ENCODE data around the gene NMT2.
A peak's percentile ranks its signal among the peaks of the same experiment; 100 is the strongest.

The NMT2 gene

DNA sequence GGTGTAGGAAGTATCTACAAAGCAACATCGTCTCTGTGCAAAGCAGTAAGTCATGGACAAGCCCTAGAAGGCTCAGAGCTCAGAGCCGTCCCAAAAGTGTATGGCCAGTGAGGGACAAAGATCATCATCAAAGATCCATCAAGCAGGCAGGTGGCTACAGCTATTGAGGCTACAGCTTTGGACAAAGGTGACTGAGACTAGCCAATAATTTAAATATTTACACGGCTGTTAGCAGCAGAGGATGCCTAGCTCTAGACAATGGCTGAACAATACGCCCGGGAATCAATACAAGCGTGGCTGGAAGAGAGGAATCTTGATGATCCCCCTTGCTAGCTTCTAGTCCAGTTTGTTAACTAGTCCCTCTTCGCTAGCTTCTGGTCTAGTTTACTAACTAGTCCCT lies 17.9 kb downstream of the NMT2 start:
- intact Hi-C loops (cut with DNase I): no loop called here
- no peak for DNase-seq

DNA sequence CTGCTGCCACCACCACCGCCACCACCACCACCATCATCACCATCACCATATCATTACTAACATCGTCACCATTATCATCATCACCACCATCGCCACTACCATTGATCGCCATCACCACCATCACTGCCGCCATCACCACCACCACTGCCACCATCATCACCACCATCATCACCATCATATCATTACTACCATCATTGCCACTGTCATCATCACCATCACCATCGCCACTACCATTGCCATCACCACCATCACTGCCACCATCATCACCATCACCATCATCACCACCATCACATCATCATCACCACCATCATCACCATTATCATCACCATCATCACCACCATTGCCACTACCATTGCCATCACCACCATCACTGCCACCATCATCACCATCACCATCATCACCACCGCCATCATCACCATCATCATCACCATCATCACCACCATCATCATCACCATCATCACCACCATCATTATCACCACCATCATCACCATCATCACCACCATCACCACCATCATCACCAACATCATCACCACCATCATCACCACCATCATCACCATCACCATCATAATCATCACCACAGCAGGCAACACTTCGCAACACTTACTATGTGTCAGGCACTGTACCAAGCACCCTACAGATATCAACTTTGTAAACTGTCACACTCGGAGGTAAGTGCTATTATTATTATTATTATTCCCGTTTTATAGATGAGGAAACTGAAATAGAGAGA lies 19.3 kb downstream of the NMT2 start:
- no peak for DNase-seq
- intact Hi-C loops (cut with DNase I): no loop called here

DNA sequence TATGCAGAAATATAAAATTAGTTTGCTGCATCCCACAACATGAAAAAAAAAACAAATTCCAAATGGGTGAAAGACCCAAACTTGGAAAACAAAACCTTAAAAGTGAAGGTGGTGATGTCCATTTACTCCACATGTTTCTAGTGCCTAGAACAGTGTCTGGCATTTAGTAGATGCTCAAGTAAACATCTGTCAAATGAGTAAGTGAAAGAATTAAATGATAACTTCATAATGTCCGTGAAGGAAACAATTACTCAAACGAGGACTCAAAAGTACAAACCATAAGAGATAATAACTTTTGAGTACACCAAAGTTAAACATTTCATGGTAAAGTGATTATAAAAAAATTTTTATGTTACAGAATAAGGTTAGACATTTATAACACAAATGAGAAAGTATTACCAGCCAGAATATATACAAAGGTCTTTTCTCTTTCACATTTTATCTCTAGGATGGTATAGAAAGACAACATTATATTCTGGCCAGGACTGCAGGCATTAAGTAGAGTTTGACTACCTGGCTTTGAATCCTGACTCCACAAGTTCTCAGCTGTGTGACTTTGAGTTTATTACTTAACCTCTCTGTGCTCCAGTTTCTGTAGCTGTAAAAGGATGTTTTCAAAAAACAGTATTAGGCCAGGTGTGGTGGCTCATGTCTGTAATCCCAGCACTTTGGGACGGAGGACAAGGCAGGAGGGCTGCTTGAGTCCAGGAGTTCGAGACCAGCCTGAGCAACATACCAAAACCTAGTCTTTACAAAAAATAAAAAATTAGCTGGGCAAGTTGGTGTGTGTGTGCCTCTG lies 20.7 kb downstream of the NMT2 start:
- peak in 1 of 42 donors; percentile 6 for DNase-seq
- intact Hi-C loops (cut with DNase I): no loop called here

DNA sequence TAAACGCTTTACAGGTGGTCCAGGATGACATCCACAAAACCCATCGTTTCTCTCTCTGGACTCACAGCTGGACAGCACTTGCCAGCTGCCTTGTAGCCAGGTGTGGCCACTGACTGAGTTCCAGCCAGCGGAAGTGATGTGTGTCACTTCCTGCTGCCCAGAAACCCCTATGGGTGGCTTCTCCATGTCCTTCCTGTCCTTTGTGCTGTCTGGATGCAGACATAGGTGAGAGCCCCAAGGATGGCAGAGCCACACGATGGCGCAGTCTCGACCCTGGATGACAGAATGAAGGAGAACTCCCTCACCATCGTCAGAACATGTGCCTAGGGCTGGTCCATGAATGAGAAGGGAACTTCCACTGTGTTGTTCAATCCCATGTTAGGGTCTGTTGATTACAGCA lies 22.1 kb downstream of the NMT2 start:
- peak in 1 of 42 donors; percentile 14 for DNase-seq
- intact Hi-C loops (cut with DNase I): no loop called here

DNA sequence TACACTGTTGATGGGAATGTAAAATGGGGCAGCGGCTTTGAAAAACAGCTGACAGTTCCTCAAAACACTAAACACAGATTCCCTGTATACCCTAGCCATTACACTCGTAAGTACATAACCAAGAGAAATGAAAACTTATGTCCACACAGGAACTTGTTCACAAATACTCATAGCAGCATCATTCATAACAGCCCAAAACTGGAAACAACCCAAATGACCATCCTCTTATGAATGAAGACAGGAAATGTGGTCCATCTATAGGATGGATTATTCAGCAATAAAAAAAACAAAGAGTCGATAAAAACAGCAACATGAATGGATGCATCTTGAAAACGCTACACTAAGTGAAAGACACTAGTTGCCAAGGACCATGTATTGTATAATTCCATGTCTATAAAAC lies 23.7 kb downstream of the NMT2 start:
- intact Hi-C loops (cut with DNase I): no loop called here
- no peak for DNase-seq

DNA sequence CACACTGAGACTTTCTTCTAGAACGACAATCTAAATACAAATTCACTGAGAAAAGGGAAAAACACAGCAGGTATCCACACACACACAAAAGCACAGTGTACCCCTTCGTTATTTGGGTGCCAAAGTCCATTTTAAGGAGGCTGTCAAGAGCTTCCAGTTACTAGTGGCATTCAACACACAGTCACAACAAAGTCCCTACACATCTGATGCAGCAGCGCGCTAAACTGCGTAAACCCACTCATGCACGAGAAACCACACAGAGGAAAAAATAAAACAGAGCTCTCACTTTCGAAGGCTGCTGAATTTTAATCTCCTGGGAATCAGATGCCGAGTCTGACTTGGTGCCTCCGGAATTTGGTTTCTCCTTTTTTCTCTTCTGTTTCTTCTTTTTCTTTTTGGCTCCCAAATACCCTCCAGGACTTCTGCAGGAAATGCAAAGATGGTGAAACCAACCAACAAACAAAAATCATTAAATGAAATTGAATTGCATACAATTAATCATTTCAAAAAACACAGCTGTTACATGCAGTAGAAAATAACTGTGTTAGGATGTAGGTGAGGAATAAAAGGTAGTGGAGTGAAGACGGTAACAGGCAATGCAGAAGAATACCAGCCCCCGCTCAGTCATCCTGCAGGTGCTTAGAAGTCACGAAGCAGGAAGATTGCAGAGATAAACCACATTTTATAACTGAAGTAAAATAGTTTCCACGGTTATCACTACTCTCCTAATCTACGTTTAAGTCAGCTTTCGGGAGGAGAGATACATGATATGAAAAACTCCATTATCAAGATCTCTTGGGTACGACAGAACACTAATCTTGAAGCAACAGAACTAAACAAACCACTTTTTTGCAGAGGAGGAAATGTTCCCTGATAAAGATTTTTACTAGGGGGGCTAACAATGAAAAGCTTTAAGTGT lies 27.1 kb downstream of the NMT2 start:
- peak in 29 of 42 donors; percentile 17 to 73 (median 37) for DNase-seq
- intact Hi-C loops (cut with DNase I): no loop called here

DNA sequence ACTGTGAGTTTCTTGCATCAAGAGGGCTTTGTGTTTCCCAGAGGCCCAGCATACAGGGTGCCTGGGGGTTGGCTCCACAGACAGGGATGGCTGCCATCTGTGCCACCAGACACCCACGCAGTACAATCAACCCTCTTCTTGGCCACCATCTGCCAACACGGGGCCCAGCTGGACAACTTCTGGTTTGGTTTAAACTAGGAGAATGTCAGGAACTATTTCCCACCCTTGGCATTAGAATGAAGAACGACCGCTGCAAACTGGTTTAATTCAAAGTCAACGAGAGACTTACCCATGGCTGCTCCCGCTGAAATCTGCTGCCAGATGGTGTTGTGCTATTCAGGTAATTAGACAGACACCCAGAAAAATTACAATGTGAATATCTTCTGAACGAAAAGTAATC lies 27.8 kb downstream of the NMT2 start:
- intact Hi-C loops (cut with DNase I): no loop called here
- DNase-seq: peak in 32 of 42 donors; percentile 3 to 56 (median 24)

DNA sequence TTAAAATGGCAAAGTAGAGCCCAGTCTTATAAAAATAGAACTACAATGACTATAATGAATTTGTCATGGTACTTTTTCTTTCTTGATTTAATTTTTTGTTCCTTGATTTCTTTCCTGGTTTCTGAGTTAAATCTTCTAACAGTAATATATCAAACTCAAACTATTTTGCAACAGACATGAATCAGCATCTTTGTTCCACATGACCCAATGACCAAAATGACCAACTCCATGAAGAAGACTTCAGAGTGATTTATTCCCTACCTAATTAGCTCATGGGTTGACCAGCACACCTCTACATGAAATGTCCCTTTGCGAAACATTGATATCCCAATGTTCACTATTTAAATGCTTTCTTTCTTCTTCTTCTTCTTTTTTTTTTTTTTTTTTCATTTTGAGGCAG lies 30.9 kb downstream of the NMT2 start:
- intact Hi-C loops (cut with DNase I): no loop called here
- DNase-seq: no peak

DNA sequence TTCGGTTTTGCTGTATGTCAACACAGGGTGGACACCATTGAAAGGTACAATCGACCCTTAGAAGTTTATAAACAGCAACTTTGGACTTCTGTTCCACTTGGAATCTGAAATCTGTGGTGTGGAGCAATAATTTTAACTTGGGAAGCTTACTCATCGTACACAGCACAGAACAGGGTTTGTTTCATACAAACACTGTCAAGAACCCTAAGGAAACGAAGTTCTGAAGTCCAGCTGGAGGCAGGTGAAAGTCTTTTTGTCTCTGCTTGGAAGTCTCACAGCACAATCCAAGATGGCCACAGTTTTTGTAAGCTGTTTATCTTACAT lies 31.5 kb downstream of the NMT2 start:
- no peak for DNase-seq
- intact Hi-C loops (cut with DNase I): no loop called here

DNA sequence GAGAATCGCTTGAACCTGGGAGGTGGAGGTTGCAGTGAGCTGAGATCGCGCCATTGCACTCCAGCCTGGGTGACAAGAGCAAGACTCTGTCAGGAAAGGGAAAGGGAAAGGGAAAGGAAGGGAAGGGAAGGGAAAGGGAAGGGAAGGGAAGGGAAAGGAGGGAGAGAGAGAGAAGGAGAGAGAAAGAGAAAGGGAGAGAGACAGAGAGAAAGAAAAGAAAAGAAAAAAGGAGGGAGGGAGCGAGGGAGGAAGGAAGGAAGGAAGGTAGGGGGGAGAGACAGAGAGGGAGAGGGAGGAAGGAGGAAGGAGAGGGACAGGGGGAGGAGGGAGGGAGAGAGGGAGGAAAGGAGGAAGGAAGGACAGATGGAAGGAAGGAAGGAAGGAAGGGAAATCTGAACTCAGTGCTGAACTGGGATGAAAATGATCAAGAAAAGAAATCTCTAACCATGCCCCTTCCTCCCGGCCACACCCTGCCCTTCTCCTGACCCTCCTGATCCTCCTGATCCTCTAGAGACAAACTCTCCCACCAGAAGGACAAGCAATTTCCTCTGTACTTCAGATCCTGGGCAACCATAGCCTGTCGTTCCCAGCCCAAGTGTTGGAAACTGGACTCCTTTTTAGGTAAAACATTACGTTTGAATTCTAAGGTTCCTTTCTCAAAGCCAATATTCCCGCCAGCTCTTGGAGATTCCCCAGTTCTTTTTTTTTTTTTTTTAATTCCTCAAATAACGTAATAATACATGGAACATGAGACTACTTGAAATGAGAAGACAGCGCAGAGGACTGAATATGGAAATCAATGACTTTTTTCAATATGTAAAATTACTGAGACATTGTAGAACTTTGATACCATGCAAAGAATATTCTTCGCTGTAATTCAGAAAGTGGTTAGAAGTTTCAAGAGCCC lies 32.1 kb downstream of the NMT2 start:
- intact Hi-C loops (cut with DNase I): no loop called here
- no peak for DNase-seq

DNA sequence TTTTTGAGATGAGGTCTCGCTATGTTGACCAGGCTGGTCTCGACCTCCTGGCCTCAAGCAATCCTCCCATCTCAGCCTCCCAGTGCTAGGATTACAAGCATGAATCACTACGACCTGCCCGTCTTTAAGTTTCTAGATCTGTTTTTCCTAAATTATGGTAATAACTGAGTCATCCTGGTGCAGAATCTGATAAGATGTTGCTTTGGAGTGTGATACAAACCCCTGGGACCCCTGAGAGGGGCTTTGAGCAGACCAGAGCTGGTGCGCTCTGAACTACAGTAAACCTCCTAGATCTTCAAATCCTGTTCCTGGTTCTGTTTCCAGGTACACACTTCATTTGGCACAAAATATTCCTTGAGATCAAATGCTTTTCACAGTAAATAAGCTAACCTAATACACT lies 37.2 kb downstream of the NMT2 start:
- no peak for DNase-seq
- intact Hi-C loops (cut with DNase I): no loop called here

DNA sequence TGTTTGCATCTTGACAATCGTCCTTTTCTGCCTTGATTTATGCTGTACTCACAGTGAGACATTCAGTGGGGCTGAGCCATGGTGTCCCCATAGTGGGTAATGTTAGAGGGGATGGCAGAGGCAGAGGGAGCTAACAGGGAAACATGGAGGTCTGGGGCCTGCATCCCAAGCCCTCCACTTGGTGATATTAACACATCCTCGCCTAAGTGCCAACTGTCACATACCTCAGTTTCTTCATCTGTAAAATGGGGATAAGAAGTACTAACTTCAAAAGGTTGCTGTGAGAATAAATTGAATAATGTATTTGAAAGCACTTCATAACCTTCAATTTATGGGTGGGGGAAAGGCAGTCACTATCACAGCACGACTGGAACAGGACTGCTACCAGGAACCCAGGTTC lies 43.6 kb downstream of the NMT2 start:
- intact Hi-C loops (cut with DNase I): no loop called here
- no peak for DNase-seq

DNA sequence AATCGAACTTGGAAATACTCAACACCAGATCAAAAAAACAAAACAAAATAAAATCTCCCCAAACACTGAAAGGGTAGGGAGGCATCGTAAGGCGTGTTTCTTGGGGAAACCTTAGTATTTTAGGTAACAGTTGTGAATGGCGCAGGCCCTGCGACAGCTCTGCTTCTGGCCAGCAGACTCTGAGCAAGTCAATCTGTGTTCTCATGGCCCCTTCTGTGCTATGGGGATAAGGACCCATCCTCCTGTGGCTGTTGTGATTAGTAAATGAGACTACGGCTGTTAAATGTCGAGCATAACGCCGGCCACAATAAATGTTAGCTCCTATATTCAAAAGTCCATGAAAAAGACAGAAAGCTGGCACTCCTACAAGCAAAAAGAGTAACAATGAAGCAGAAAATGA lies 44.3 kb downstream of the NMT2 start:
- no peak for DNase-seq
- intact Hi-C loops (cut with DNase I): no loop called here

DNA sequence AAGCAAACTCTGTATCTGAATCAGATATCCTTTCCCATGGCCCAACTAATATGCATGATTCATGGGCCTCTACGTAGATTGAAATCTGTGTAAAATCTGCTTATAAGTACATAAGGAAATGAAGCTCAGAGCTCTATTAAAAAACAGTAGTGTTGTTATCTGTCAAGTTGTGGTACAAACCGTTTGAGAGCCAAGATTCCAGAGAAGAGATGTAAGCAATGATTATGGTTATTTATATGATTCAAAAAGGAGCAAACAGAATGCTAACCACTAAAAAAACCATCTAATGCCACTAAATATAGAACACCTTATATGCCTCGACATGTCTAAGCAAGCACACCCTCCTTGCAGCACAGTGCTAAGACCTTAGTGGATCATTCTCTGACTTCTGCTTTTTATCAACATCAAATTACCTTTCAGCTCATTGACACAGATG lies 44.7 kb downstream of the NMT2 start:
- DNase-seq: no peak
- intact Hi-C loops (cut with DNase I): no loop called here

DNA sequence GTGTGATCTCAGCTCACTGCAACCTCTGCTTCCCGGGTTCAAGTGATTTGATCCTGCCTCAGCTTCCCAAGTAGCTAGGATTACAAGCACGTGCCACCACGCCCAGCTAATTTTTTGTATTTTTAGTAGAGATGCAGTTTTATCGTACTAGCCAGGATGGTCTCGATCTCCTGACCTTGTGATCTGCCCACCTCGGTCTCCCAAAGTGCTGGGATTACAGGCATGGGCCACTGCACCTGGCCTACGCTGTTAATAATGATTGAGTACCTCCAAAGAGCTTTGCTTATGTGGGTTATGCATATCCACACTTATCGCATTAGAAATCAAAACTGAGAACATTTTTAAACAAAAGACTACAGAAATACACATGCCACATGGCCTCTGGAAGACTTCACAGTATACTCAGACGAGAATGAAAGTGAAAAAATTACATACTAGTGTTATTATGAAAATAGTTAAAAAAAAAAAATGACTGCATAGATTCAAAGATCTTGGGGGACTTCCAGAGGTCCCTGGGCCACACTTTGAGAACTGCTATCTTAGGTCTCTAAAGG lies 45.9 kb downstream of the NMT2 start:
- intact Hi-C loops (cut with DNase I): no loop called here
- DNase-seq: no peak

DNA sequence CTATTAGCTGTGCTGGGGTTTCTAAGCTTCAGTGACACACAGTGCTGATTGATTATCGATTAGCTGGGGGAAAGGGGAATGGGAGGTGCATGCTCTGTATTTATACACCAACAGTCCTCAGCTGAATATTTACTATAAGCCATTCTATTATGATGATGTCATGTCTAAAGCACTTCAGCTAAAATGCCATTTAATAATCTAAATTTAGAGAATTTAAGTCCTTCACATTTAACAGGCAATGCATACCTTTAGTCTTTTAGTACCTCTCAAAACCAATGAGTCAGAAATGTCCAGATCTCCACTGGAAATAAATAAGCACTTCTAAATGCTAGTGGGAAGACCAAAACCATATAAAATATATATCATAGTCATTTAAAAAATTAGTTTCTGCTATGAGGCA lies 46.8 kb downstream of the NMT2 start:
- DNase-seq: no peak
- intact Hi-C loops (cut with DNase I): no loop called here

DNA sequence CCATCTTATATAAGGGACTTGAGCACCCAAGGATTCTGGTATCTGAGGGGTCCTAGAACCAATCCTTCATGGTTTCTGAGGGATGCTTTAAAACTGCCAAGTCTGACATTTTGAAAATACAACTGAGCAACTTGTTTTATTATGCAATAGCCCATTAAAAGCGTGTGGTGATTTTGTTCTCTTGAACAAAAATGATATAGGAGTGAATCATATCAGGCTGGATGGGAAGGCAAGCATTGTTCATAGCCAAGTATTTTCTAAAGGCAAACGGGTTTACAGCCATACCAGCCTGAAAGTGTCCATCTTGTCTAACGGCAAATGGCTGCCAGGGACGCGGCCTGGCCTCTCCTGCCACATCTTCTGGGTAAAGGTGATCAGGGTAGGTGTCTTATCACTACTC lies 48.0 kb downstream of the NMT2 start:
- intact Hi-C loops (cut with DNase I): no loop called here
- peak in 1 of 42 donors; percentile 4 for DNase-seq

DNA sequence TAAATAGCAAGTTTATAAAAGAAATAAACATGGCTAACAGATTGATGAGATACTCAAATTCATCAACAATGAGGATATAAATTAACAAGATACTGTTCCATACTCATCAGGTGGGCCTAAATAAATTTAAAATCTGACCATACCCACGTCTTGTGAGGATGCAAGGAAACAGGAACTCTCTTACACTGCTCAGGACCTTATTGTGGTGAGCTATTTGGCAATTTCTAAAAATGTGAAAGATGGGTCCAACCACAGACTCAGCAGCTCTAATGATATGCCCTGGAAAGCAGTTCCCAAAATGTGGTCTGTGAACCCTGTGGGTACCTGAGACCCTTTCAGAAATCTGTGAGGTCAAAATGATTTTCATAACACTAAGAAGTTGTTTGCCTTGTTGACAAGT lies 49.9 kb downstream of the NMT2 start:
- peak in 1 of 42 donors; percentile 2 for DNase-seq
- intact Hi-C loops (cut with DNase I): no loop called here

DNA sequence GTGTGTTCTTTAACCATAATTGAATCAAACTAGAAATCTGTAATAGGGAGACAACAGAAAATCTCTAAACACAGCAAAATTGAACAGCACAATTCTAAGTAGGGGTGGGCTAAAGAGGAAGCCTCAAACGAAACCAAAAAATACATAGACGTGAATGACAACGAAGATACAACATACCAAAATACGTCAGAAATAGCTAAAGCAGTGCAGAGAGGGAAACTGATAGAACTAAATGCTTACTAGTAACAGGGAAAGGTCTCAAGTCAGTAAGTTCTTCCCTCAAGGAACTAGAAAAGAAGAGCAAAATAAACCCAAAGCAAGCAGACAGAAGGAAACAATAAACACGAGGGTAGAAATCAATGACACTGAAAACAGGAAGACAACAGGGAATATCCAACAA lies 52.3 kb downstream of the NMT2 start:
- intact Hi-C loops (cut with DNase I): no loop called here
- DNase-seq: no peak
